ENCODE measurements around the gene NHLH2.

DNA sequence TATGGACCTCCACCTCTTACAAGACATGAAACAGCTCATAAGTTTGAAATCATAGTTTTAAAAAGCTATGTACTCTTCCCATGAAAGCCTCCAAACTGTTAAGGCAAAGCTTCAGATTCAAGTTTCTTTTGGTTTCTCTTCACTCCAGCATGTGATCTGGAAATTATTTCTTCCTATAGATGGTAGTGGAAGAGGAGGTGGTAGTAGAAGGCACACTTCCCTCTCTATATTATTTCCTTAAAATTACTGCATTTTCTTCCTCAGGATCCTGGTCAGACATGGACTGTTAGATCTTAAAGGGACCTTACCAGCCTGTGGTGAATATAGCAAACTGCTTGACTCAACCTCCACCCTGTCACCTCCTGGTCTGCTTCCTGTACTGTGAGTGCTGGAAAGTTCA, 31.9 kb downstream of the NHLH2 start:
- TF ChIP-seq, protein P1, sequence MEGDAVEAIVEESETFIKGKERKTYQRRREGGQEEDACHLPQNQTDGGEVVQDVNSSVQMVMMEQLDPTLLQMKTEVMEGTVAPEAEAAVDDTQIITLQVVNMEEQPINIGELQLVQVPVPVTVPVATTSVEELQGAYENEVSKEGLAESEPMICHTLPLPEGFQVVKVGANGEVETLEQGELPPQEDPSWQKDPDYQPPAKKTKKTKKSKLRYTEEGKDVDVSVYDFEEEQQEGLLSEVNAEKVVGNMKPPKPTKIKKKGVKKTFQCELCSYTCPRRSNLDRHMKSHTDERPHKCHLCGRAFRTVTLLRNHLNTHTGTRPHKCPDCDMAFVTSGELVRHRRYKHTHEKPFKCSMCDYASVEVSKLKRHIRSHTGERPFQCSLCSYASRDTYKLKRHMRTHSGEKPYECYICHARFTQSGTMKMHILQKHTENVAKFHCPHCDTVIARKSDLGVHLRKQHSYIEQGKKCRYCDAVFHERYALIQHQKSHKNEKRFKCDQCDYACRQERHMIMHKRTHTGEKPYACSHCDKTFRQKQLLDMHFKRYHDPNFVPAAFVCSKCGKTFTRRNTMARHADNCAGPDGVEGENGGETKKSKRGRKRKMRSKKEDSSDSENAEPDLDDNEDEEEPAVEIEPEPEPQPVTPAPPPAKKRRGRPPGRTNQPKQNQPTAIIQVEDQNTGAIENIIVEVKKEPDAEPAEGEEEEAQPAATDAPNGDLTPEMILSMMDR (IDR thresholded peaks at IDR 0.05), result no peak
- no peak for TF ChIP-seq POLR2A (IDR thresholded peaks at IDR 0.05)

All from lower leg skin (tissue), 3 donors.